ENCODE data around the gene PAX3. TPM values are rescaled to one million over a fixed set of nuclear protein-coding genes. Genes with fewer than 3 reads are reported as not detected.

The PAX3 gene
- total and polyA plus RNA-seq, 9 of the 15 experiments (the other 6 are each of a cell fraction or from before 2014, with no cell fraction given), result not detected

DNA sequence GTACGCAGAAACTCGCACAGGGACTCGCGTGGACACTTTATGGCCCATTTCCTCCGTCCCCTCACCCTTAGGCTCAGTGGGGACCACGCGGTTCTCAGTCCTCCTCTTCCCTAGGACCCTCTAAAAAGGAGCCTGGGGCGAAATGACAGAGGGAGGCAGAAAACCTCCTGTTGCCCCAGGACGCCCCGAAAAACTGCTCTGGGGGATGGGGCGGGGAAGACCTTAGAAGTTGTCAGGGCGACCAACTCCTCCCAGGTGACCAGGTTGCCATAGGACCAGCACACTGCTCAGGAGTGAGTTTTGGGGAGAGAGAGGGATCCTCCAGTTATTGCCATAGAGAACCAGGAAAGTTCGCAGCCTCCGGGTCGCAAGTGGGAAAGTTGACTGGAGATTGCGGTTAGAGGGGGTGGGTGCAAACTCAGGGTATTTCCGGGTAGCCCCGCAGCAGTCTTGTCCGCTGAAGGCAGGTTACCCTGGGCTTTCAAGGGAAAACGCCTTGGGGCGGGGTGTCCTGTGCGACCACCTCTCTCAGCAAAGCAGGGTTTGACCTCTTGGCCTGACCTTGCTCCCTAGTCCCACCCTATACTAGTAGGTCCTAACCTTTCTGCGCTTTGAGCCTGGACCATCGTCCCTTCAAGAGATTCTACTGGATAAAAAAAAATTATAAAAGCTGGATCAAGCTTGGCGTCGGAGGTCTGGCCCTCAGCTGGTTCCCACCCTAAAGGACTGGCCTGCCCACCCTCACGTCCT is 7.8 kb upstream of the PAX3 start:
- FAIRE-seq (no peak), DNase-seq (ENCODE audit: extremely low read depth in 1 of 4, low spot score in 3 of 4) (no peak), ATAC-seq (no peak)
- no peak overlapping the region for H3K4me3 ChIP-seq
- no peaks in the 10 kb centered on the region for H3K9me1 ChIP-seq (ENCODE audit: control insufficient read depth, insufficient read depth, low read length)
- BruUV-seq (replicated peaks), result no TSS peak
- H3K79me2 ChIP-seq (ENCODE audit: control insufficient read depth, insufficient read depth, low read length), result no peaks in the 10 kb centered on the region
- H3K4me1 ChIP-seq (replicated peaks in 1 of 2; ENCODE audit: control insufficient read depth in 2 of 2, insufficient read depth in 2 of 2, low read length in 2 of 2), result no peaks in the 10 kb centered on the region; a peak in 1 of 5 replicates
- POLR2A ChIA-PET, result no interaction called here
- H3K36me3 ChIP-seq (ENCODE audit: control insufficient read depth, insufficient read depth, low read length), result no peaks in the 10 kb centered on the region
- no peaks in the 10 kb centered on the region for H3K9me3 ChIP-seq (replicated peaks; ENCODE audit: control insufficient read depth, insufficient read depth, low read depth, low read length)
- no peak overlapping the region for H3K9ac ChIP-seq (ENCODE audit: insufficient read depth in 1 of 2, low read depth in 2 of 2, low read length in 2 of 2)
- H2AFZ ChIP-seq (ENCODE audit: low read depth, low read length), result no peak overlapping the region
- H4K20me1 ChIP-seq (replicated peaks; ENCODE audit: control insufficient read depth, insufficient read depth, low read length), result no peaks in the 10 kb centered on the region
- H3K27ac ChIP-seq (ENCODE audit: extremely low read depth, low read depth, low read length), result no peak overlapping the region
- in situ Hi-C loops (cut with MboI), result loop anchor here (25.0 kb wide), 1 partner anchor 256 kb away; no protein-coding TSS in a partner anchor
- TF ChIP-seq MAFF (IDR thresholded peaks at IDR 0.05; ENCODE audit: low read length), result no peak
- no peak for TF ChIP-seq TAF9B (IDR thresholded peaks at IDR 0.05; ENCODE audit: partially characterized antibody)
- TF ChIP-seq, protein P1, sequence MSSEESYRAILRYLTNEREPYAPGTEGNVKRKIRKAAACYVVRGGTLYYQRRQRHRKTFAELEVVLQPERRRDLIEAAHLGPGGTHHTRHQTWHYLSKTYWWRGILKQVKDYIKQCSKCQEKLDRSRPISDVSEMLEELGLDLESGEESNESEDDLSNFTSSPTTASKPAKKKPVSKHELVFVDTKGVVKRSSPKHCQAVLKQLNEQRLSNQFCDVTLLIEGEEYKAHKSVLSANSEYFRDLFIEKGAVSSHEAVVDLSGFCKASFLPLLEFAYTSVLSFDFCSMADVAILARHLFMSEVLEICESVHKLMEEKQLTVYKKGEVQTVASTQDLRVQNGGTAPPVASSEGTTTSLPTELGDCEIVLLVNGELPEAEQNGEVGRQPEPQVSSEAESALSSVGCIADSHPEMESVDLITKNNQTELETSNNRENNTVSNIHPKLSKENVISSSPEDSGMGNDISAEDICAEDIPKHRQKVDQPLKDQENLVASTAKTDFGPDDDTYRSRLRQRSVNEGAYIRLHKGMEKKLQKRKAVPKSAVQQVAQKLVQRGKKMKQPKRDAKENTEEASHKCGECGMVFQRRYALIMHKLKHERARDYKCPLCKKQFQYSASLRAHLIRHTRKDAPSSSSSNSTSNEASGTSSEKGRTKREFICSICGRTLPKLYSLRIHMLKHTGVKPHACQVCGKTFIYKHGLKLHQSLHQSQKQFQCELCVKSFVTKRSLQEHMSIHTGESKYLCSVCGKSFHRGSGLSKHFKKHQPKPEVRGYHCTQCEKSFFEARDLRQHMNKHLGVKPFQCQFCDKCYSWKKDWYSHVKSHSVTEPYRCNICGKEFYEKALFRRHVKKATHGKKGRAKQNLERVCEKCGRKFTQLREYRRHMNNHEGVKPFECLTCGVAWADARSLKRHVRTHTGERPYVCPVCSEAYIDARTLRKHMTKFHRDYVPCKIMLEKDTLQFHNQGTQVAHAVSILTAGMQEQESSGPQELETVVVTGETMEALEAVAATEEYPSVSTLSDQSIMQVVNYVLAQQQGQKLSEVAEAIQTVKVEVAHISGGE (CRISPR knock-in tag; IDR thresholded peaks at IDR 0.05), result no peak
- TF ChIP-seq, protein P2, sequence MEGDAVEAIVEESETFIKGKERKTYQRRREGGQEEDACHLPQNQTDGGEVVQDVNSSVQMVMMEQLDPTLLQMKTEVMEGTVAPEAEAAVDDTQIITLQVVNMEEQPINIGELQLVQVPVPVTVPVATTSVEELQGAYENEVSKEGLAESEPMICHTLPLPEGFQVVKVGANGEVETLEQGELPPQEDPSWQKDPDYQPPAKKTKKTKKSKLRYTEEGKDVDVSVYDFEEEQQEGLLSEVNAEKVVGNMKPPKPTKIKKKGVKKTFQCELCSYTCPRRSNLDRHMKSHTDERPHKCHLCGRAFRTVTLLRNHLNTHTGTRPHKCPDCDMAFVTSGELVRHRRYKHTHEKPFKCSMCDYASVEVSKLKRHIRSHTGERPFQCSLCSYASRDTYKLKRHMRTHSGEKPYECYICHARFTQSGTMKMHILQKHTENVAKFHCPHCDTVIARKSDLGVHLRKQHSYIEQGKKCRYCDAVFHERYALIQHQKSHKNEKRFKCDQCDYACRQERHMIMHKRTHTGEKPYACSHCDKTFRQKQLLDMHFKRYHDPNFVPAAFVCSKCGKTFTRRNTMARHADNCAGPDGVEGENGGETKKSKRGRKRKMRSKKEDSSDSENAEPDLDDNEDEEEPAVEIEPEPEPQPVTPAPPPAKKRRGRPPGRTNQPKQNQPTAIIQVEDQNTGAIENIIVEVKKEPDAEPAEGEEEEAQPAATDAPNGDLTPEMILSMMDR (IDR thresholded peaks at IDR 0.05 in 2 of 3, conservative IDR thresholded peaks at IDR 0.05 in 1 of 3; ENCODE audit: insufficient read depth in 2 of 3, low read depth in 1 of 3, low read length in 3 of 3), result no peak
- no peak for TF ChIP-seq NCOA6 (IDR thresholded peaks at IDR 0.05)
- TF ChIP-seq LCOR (CRISPR knock-in tag; IDR thresholded peaks at IDR 0.05), result no peak
- TF ChIP-seq MTA1 (IDR thresholded peaks at IDR 0.05; ENCODE audit: borderline replicate concordance), result no peak
- intact Hi-C loops (cut with micrococcal nuclease), result no loop called here
- H3K27me3 ChIP-seq (ENCODE audit: control insufficient read depth in 2 of 2, insufficient read depth in 2 of 2, low read length in 2 of 2), result peaks cover 0 to 55% of the 10 kb centered on the region in 2 experiments; a peak in 3 of 5 replicates
- H3K4me2 ChIP-seq (ENCODE audit: insufficient read depth, low read length), result no peak overlapping the region
- CTCF ChIA-PET (ENCODE audit: low intra/inter-chr PET ratio), result no interaction called here
- WGBS (ENCODE audit: insufficient coverage, low coverage, missing lambda C conversion rate), result 0% methylated on average over 14 of the region's 27 CpGs
